HEK293T (cell line): ENCODE measurements around the gene MCRIP2.

Experiments used
- FOXA1 ChIP-seq: fragments of 450-650 bp; IDR thresholded peaks from 2 replicates; pipeline ENCODE4 v1.6.1; 2016; ENCODE audit warnings: mild to moderate bottlenecking
- FOXK2 ChIP-seq: fragments of 450-650 bp; IDR thresholded peaks from 2 replicates; pipeline ENCODE4 v1.6.1; 2016; ENCODE audit warnings: mild to moderate bottlenecking
- SP1 ChIP-seq: fragments of 450-650 bp; IDR thresholded peaks from 2 replicates; pipeline ENCODE4 v1.6.1; 2017

GRCh38 chr16:652454-653305 is 11.1 kb downstream of the MCRIP2 start:
- no peak for TF ChIP-seq FOXA1
- TF ChIP-seq FOXK2: no peak
- TF ChIP-seq SP1: no peak
